Measurements from ENCODE around the gene KARS1. TPM values are rescaled to one million over a fixed set of nuclear protein-coding genes. Genes with fewer than 3 reads are reported as not detected.

Gene KARS1
- total RNA-seq, 1 experiment from 2014 or later, result 181 TPM

GRCh38 chr16:75620326-75621169 lies 26.9 kb downstream of the KARS1 start:
- H3K23ac ChIP-seq (ENCODE audit: insufficient read length, low read depth, low read length), result no peak overlapping the region
- H3K27ac ChIP-seq (ENCODE audit: insufficient read length, low read depth, low read length), result no peak overlapping the region
- peaks cover 11% of the 10 kb centered on the region for H3K23me2 ChIP-seq (ENCODE audit: insufficient read length, low read depth, low read length, poor library complexity, severe bottlenecking)
- H3T11ph ChIP-seq (ENCODE audit: low read length), result no peak overlapping the region
- DNase-seq, result no peak
- H3K4me1 ChIP-seq (ENCODE audit: insufficient read depth, low read length), result no peaks in the 10 kb centered on the region
- H2AK5ac ChIP-seq (ENCODE audit: insufficient read length, low read length), result no peak overlapping the region
- H3K14ac ChIP-seq (ENCODE audit: insufficient read depth, low read length), result no peak overlapping the region
- H3K36me3 Mint-ChIP-seq (ENCODE audit: insufficient read depth in 1 of 3, low read depth in 3 of 3), result peaks cover 22 to 46% (median 39%) of the 10 kb centered on the region in 3 experiments; a peak in 6 of 7 replicates
- no peak overlapping the region for H3K56ac ChIP-seq (ENCODE audit: insufficient read length, low read depth, low read length)
- no peak overlapping the region for H2BK12ac ChIP-seq (ENCODE audit: insufficient read length, low read depth, low read length)
- H2BK20ac ChIP-seq (ENCODE audit: low read depth, low read length, poor library complexity, severe bottlenecking), result no peak overlapping the region
- H4K8ac ChIP-seq (replicated peaks; ENCODE audit: insufficient read length, low read depth, low read length), result no peak overlapping the region
- H3K79me1 ChIP-seq (ENCODE audit: insufficient read depth, low read depth, low read length, poor library complexity, severe bottlenecking), result no peaks in the 10 kb centered on the region
- H3K4me2 ChIP-seq (ENCODE audit: insufficient read depth, insufficient read length, low read length), result no peak overlapping the region
- no peak overlapping the region for H3K18ac ChIP-seq (ENCODE audit: insufficient read length, low read depth, low read length)
- no peak overlapping the region for H3K9ac ChIP-seq (ENCODE audit: extremely low read depth, insufficient read length, low read length)
- no peaks in the 10 kb centered on the region for H3K9me3 Mint-ChIP-seq
- H2AFZ ChIP-seq (ENCODE audit: low read length), result no peak overlapping the region
- H2BK5ac ChIP-seq (ENCODE audit: insufficient read length, low read length), result no peak overlapping the region
- no peaks in the 10 kb centered on the region for H3K9me3 ChIP-seq (ENCODE audit: control insufficient read depth, low read depth, low read length)
- no peak overlapping the region; a peak in 1 of 7 replicates for H3K27ac Mint-ChIP-seq
- peaks cover 1% of the 10 kb centered on the region; the same call in 1 of the 2 replicates for H3K27me3 Mint-ChIP-seq (ENCODE audit: low read depth)
- no peaks in the 10 kb centered on the region for H3K27me3 ChIP-seq (ENCODE audit: insufficient read depth, low read length)
- no peak overlapping the region for H4K91ac ChIP-seq (ENCODE audit: insufficient read length, low read depth, low read length)
- no CpG with 5 or more reads among the region's 20 CpGs for WGBS (ENCODE audit: extremely low coverage, insufficient read length, low lambda C conversion rate)
- no peak overlapping the region for H2BK15ac ChIP-seq (ENCODE audit: low read depth, low read length)
- H3K4me3 Mint-ChIP-seq, result no peak overlapping the region
- H2BK120ac ChIP-seq (ENCODE audit: low read depth, low read length, poor library complexity, severe bottlenecking), result no peak overlapping the region
- H3K79me2 ChIP-seq (ENCODE audit: insufficient read depth, low read length), result no peaks in the 10 kb centered on the region
- H3K4ac ChIP-seq (ENCODE audit: low read depth, low read length), result no peak overlapping the region
- TF ChIP-seq, protein P1, sequence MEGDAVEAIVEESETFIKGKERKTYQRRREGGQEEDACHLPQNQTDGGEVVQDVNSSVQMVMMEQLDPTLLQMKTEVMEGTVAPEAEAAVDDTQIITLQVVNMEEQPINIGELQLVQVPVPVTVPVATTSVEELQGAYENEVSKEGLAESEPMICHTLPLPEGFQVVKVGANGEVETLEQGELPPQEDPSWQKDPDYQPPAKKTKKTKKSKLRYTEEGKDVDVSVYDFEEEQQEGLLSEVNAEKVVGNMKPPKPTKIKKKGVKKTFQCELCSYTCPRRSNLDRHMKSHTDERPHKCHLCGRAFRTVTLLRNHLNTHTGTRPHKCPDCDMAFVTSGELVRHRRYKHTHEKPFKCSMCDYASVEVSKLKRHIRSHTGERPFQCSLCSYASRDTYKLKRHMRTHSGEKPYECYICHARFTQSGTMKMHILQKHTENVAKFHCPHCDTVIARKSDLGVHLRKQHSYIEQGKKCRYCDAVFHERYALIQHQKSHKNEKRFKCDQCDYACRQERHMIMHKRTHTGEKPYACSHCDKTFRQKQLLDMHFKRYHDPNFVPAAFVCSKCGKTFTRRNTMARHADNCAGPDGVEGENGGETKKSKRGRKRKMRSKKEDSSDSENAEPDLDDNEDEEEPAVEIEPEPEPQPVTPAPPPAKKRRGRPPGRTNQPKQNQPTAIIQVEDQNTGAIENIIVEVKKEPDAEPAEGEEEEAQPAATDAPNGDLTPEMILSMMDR (conservative IDR thresholded peaks at IDR 0.05), result no peak
- no peaks in the 10 kb centered on the region for H4K20me1 ChIP-seq (ENCODE audit: control insufficient read depth, insufficient read depth, insufficient read length)
- H4K5ac ChIP-seq (ENCODE audit: insufficient read length, low read depth, low read length), result no peak overlapping the region
- peaks cover 15 to 17% of the 10 kb centered on the region in 2 experiments for H3K4me1 Mint-ChIP-seq

Measured in H9 (cell line).